Prostate gland (tissue), 2 donors: ENCODE results near the gene SGK1.

Experiments used
- CTCF ChIP-seq, 4 experiments: fragments of 200-600 bp in 2 of 4; fragments of 450-650 bp in 2 of 4; sonication (generic) in 2 of 4; IDR thresholded peaks; 1 replicate in 3 of 4; 2 replicates in 1 of 4; pipeline ENCODE4 v1.5.1; 2016 to 2019; ENCODE audit warnings: antibody characterized with exemption in 4 of 4, mild to moderate bottlenecking in 2 of 4, moderate library complexity in 2 of 4
- POLR2A ChIP-seq: fragments of 450-650 bp; IDR thresholded peaks from one replicate; pipeline ENCODE4 v1.6.1; 2016; ENCODE audit warnings: antibody characterized with exemption, mild to moderate bottlenecking
- POLR2AphosphoS5 ChIP-seq: sonication (generic); formaldehyde crosslinking; IDR thresholded peaks from one replicate; pipeline ENCODE4 v1.6.1; 2017; ENCODE audit warnings: antibody characterized with exemption

GRCh38 chr6:134147034-134147533 lies 170.8 kb downstream of the SGK1 start:
- no peak for TF ChIP-seq POLR2A
- TF ChIP-seq CTCF (IDR thresholded peaks at IDR 0.05) = no peak
- TF ChIP-seq POLR2AphosphoS5 = no peak
